Measurements from ENCODE around the gene C10orf53.

Gene C10orf53

DNA sequence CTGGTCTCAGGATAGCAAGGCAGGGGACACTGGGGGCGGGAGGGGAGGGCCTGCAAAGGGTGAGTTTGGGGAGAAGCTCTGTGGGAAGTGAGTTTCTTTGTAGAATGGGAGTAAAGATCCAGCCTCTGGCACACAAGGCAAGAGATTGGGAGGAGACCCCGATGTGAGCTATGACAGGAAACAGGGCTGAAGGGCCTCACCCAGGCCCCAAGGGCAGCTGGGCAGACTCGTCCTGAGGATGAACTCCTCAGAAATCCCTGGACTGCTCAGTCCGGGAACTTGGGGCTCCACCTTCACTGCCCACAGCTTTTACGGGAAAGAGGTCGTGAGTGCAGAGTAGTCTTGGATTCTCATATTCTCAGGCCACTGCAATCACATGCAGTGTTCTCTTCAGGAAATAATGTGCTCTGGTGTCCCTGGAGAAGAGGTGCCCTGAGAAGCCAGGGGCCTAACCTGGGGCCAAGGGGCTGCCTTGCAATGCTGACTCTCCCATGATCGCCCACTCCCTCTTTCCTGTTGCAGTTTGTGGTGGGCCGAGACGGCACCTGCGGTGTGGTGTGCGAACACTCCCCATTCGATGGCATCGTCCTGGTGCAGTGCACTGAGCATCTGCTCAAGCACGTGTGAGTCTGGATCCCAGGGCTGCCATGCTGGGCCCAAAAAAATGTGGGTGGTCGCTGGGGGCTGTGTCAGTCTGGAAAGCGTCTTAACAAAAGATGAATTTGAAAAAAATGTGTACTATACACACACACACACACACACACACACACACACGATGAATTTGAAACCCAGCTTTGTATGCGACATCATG is 31.3 kb upstream of the C10orf53 start:
- TF ChIP-seq, protein P1, sequence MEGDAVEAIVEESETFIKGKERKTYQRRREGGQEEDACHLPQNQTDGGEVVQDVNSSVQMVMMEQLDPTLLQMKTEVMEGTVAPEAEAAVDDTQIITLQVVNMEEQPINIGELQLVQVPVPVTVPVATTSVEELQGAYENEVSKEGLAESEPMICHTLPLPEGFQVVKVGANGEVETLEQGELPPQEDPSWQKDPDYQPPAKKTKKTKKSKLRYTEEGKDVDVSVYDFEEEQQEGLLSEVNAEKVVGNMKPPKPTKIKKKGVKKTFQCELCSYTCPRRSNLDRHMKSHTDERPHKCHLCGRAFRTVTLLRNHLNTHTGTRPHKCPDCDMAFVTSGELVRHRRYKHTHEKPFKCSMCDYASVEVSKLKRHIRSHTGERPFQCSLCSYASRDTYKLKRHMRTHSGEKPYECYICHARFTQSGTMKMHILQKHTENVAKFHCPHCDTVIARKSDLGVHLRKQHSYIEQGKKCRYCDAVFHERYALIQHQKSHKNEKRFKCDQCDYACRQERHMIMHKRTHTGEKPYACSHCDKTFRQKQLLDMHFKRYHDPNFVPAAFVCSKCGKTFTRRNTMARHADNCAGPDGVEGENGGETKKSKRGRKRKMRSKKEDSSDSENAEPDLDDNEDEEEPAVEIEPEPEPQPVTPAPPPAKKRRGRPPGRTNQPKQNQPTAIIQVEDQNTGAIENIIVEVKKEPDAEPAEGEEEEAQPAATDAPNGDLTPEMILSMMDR (conservative IDR thresholded peaks at IDR 0.05; ENCODE audit: control insufficient read depth, insufficient read depth, low read depth, low read length), result no peak
- no peak for DNase-seq (ENCODE audit: low read depth)
- no peak overlapping the region for H3K4me3 ChIP-seq (ENCODE audit: control insufficient read depth, low read depth, low read length)

DNA sequence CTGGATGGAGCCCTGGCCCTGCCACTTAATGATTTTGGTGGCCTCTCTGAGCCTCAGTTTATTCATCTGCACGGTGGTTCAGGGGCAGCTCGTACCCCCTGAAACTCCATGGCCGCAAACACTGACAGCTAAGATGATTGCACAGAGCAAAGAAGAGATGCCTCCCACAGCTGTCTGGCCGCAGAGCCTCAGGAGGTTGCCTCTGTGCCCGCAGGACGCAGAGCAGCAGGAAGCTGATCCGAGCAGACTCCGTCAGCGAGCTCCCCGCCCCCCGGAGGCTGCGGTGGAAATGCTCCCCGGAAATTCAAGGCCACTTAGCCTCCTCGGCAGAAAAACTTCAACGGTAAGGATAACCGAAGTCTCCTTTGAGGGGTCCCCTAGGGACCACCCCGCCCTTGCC is 30.2 kb upstream of the C10orf53 start:
- no peak for DNase-seq (ENCODE audit: low read depth)
- no peak overlapping the region for H3K4me3 ChIP-seq (ENCODE audit: control insufficient read depth, low read depth, low read length)
- TF ChIP-seq, protein P1 (conservative IDR thresholded peaks at IDR 0.05; ENCODE audit: control insufficient read depth, insufficient read depth, low read depth, low read length), result no peak

DNA sequence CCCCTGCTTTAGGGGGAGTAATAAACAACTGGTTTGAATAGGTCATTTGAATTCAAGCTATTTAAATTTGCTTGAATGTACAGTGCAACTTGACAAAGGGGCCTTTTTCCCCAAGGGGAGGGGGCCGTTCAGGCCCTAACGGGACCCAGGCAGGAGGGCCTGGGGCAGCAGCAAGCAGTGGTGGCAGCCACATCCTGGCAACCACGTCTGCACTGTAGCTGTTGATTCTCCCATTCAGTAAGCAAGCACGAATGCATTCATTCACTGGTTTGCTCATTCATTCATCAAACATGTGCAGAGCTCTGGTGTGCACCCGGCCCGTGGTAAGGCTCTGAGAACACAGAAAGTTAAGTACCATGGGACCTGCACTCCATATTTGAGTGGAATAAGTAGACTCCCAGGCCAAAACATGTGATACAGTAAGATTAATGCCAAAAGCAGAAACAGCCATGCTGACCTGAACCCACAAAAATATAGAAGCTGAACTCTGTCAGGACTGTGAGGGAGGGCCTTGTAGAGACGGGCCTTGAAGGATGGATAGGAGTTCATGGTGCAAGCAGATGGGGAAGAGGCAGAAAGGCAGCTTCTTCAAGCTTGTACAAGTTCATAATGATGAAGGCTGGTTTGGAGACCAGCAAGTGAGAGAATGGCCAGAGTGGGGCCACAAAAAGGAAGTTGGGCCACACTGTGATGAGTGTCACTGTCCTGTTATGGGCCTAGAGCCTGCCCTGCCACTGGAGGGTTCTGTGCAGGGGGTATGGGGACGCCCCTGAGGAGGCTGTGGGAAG is 29.3 kb upstream of the C10orf53 start:
- TF ChIP-seq, protein P1 (conservative IDR thresholded peaks at IDR 0.05; ENCODE audit: control insufficient read depth, insufficient read depth, low read depth, low read length), result no peak
- H3K4me3 ChIP-seq (ENCODE audit: control insufficient read depth, low read depth, low read length), result no peak overlapping the region
- DNase-seq (ENCODE audit: low read depth), result no peak

DNA sequence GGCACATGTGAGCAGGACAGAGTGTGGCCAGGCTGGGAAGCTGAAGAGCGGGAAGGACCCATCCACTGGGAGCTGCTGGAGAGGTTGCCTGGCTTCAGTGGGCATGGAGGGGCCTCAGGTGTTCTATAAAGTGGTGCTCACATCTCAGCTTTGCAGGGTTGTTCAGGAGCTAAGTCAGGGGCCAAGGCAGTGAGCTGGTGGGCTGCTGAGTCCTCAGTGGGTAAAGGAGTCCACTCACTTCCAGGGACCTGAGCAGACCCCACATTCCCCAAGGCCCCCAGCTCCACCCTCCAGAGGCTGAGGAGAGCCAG is 28.8 kb upstream of the C10orf53 start:
- no peak overlapping the region for H3K4me3 ChIP-seq (ENCODE audit: control insufficient read depth, low read depth, low read length)
- TF ChIP-seq, protein P1 (conservative IDR thresholded peaks at IDR 0.05; ENCODE audit: control insufficient read depth, insufficient read depth, low read depth, low read length), result no peak
- no peak for DNase-seq (ENCODE audit: low read depth)

DNA sequence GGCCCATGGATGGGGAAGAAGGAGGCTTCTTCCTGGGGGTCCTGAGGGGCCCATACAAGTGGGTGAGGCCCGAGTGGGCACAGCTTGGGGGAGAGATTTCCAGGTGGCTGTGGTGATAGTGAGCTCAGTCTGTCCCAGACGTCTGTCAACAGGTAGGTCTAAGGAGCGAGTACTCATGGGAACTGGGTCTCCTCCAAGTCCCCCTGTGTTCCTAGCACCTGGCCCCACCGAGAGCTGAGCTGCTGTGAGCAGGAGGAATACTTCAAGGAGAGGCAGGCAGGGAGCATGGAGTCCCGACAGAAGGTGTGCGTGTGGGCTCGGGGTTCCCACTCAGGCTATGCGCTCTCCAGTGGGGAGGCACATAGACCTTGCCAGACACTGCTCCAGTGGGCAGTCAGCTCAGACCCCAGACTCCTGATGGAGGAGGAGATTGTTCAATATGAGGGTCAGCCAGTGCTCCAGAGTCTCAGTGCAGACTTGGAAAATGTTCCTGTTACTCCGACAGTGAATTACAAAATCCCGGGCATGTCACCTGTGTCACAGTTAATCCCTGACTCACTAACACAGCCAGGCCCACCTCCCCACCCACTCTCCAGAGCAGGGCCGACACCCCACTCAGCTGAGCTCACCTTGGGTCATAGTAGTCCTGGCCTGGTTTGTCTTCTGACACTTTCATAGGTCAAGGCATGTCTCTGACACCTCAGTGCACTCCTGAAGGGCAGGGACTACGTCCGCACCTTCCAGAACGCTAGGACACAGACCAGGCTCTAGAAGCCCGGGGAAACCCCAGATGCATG is 28.2 kb upstream of the C10orf53 start:
- DNase-seq (ENCODE audit: low read depth), result no peak

DNA sequence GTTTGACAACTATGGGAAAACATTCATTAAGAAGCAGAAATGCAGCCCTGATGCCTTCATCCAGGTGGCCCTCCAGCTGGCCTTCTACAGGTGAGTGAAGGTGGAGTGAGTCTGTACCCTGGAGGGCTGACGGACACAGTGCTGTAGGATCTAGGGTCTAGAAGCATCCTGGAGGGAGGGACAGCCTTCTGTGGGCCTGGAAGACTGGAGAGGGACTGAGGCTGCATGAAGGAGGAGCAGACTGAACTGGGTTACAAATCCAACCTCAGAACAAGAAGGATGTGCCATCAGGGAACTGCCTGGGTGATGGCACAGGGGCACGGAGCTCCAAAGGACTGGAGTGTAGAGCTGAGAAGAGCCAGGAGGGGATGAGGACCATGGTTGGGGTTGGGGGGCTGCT is 27.5 kb upstream of the C10orf53 start:
- no peak for DNase-seq (ENCODE audit: low read depth)
- TF ChIP-seq, protein P1 (conservative IDR thresholded peaks at IDR 0.05; ENCODE audit: control insufficient read depth, insufficient read depth, low read depth, low read length), result no peak

More for the DNA sequence above, 28.2 kb upstream of the C10orf53 start:
- H3K4me3 ChIP-seq (ENCODE audit: control insufficient read depth, low read depth, low read length), result no peak overlapping the region
- TF ChIP-seq, protein P1 (conservative IDR thresholded peaks at IDR 0.05; ENCODE audit: control insufficient read depth, insufficient read depth, low read depth, low read length), result no peak

More for the DNA sequence above, 27.5 kb upstream of the C10orf53 start:
- no peak overlapping the region for H3K4me3 ChIP-seq (ENCODE audit: control insufficient read depth, low read depth, low read length)
